H54 (cell line): ENCODE results near the gene CUL9.

ENCODE experiments used
- DNase-seq: peaks from one replicate; pipeline ENCODE4 v3.0.0; 2011; ENCODE audit warnings: low spot score, mixed read lengths; ENCODE audit not compliant: insufficient read length
- FAIRE-seq: peaks from 3 replicates; lab custom pipeline; 2011; peaks lifted over from hg19 to GRCh38; lab: Jason Lieb, UNC
- POLR2A ChIP-seq: IDR thresholded peaks from 2 replicates; pipeline ENCODE4 v1.6.1; 2011; ENCODE audit warnings: low read depth, mild to moderate bottlenecking, low read length

The CUL9 gene

GRCh38 chr6:43178951-43179830 lies 2.8 kb upstream of the CUL9 start:
- TF ChIP-seq POLR2A, result no peak
- FAIRE-seq (no peak), DNase-seq (no peak)

GRCh38 chr6:43180058-43180457 lies 1.9 kb upstream of the CUL9 start:
- no peak for FAIRE-seq
- no peak for DNase-seq
- TF ChIP-seq POLR2A, result no peak

- DNase-seq, result no peak
- TF ChIP-seq POLR2A, result no peak
- no peak for FAIRE-seq
Observed at GRCh38 chr6:43180985-43181384, 1.0 kb upstream of the CUL9 start.

GRCh38 chr6:43181621-43181941 lies 415 bp upstream of the CUL9 start:
- no peak for FAIRE-seq
- TF ChIP-seq POLR2A, result no peak
- DNase-seq, result no peak

- TF ChIP-seq POLR2A, result no peak
- DNase-seq (no peak), FAIRE-seq (no peak)
Observed at GRCh38 chr6:43183441-43183840, 1.4 kb downstream of the CUL9 start.

- DNase-seq (no peak), FAIRE-seq (no peak)
- no peak for TF ChIP-seq POLR2A
Observed at GRCh38 chr6:43184268-43184985, 2.4 kb downstream of the CUL9 start.

GRCh38 chr6:43185391-43185985 lies 3.5 kb downstream of the CUL9 start:
- no peak for TF ChIP-seq POLR2A
- FAIRE-seq (no peak), DNase-seq (no peak)

- FAIRE-seq (no peak), DNase-seq (no peak)
- no peak for TF ChIP-seq POLR2A
Observed at GRCh38 chr6:43186019-43186418, 4.0 kb downstream of the CUL9 start.

- FAIRE-seq (no peak), DNase-seq (no peak)
- no peak for TF ChIP-seq POLR2A
Observed at GRCh38 chr6:43186706-43187105, 4.7 kb downstream of the CUL9 start.

GRCh38 chr6:43187821-43188220 lies 5.8 kb downstream of the CUL9 start:
- TF ChIP-seq POLR2A, result no peak
- no peak for FAIRE-seq
- DNase-seq, result no peak

- DNase-seq, result no peak
- FAIRE-seq, result no peak
- no peak for TF ChIP-seq POLR2A
Observed at GRCh38 chr6:43188426-43188825, 6.4 kb downstream of the CUL9 start.

- TF ChIP-seq POLR2A, result no peak
- FAIRE-seq, result no peak
- DNase-seq, result no peak
Observed at GRCh38 chr6:43189776-43190304, 7.8 kb downstream of the CUL9 start.

GRCh38 chr6:43192911-43193310 lies 10.9 kb downstream of the CUL9 start:
- no peak for FAIRE-seq
- TF ChIP-seq POLR2A, result no peak
- no peak for DNase-seq

- FAIRE-seq, result no peak
- no peak for TF ChIP-seq POLR2A
- no peak for DNase-seq
Observed at GRCh38 chr6:43193929-43194328, 11.9 kb downstream of the CUL9 start.

GRCh38 chr6:43196337-43196736 lies 14.3 kb downstream of the CUL9 start:
- FAIRE-seq (no peak), DNase-seq (no peak)
- no peak for TF ChIP-seq POLR2A
